Activated T-helper 1 cell treated with Interleukin-2 at 50 U/mL for 16 hours (primary cell): ENCODE measurements around the gene PCDH8.

Experiments
- DNase-seq: peaks from one replicate; pipeline ENCODE4 v3.0.0-alpha.2; 2020; ENCODE audit warnings: low read depth

Gene PCDH8

GRCh38 chr13:52811841-52812240 is 36.6 kb downstream of the PCDH8 start:
- DNase-seq: no peak

DNA sequence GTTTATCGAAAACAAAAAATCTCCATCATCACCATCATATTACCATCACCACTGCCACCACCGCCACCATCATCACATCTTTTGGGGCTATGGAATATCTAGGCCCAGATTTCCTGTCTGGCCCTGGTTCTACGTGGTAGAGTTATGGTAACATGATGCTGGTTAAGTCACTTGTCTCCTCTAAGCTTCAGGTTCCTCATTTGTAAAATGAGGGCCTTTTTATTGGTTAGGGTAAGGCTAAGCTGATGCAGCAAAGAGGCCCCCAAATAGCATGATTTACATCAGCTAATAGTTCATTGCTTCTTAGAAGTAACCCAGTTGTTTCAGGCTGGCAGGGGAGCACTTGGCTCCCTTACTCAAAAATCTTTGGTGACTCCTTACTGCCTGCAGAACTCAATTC is 37.9 kb downstream of the PCDH8 start:
- DNase-seq: no peak

DNA sequence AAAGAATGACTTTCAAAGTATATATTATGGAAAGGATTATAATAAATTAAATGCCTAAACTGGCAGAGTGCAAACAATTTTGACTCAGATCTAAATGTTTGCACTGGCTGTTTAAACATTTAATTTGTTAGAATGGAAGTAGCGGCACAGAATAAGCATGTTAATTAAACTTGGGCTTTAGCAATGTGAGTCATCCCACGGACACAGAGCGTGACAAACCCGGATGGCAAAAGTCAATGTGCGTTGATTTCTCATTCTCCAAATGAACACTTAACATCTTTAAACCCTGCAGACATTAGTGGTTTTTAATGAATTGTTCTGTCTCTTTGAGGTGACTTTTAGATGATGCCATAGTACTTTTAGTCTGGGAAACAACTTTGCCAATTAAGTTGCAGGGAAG is 38.4 kb downstream of the PCDH8 start:
- no peak for DNase-seq

DNA sequence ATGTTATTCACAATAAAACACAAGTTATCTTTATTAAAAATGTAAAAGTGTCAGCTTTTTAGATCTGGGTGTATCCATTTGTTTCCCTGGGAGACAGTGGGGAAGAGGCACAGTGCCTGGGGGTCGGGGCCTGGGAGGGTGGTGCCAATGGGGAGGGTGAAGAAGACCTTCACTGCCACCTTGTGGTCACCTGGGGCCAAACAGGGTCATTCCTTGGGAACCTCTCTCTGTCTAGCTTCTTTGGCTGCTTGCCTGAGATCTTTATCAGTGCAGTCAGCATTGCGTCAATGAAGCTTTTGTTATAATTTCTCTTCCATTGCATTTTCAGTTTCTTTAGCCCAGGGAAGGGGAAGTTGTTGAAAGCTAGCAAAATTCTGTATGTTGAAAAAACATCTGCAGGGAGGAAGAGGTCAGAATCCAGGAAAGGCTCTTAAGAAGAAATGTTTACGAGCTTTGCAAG is 39.1 kb downstream of the PCDH8 start:
- no peak for DNase-seq

- no peak for DNase-seq
These were observed 39.6 kb downstream of the PCDH8 start for GRCh38 chr13:52808842-52809219.

DNA sequence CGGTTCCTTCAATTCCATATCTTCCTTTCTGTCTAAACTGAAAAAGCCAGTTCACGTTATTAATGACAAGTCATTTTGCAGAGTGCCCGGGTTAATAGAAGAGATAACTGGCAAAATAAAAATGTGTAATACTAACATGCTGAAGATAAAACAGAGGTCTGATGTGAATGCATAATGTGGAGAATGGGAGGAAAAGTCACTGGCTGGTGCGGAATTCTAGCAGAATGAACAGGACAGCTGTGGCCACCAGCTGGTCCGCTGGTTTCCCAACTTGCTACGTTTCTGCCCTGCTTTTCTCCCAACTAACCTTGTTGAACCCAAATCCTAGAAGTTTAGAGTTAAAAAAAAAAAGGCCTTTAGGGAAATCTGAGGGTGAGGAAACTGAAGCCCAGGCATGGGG is 42.4 kb downstream of the PCDH8 start:
- DNase-seq: no peak

GRCh38 chr13:52804202-52804641 is 44.2 kb downstream of the PCDH8 start:
- DNase-seq: no peak

GRCh38 chr13:52800856-52801255 is 47.6 kb downstream of the PCDH8 start:
- DNase-seq: no peak

DNA sequence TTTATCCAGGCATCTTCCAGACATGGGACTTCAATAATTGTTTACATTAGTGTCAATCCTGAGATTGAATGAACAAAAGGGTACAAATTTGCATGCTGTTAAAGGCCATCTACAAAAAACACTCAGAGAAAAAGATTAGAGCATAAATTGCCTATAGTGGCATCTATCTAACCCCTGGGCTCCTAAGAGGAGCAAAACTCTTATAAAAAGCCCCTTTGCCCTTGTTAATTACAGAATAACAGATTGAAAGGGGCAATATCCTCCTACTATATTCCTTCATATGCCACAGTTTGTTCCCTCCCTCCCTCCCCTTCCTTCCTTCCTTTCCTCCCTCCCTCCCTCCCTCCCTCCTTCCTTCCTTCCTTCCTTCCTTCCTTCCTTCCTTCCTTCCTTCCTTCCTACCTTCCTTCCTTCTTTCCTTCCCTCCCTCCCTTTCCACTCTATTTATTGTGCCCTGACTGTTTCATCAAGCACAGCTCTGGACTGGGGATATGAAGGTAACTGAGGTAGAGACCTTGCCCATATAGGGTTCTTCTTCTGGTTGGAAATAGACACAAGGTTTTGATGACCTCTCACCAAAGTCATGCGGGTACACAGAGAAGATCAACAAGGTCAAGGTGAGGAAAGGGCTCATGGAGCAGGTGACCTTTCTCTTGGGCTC is 49.5 kb downstream of the PCDH8 start:
- no peak for DNase-seq

- DNase-seq: no peak
These were observed 51.3 kb downstream of the PCDH8 start for GRCh38 chr13:52797176-52797575.

GRCh38 chr13:52794589-52794988 is 53.9 kb downstream of the PCDH8 start:
- DNase-seq: no peak

GRCh38 chr13:52793515-52794061 is 54.9 kb downstream of the PCDH8 start:
- DNase-seq: no peak
